NCI-H1105 (cell line): ENCODE results near the gene CACNA2D4.

Experiments
- DNase-seq: peaks from one replicate; lab custom pipeline; 2025; lab: John Stamatoyannopoulos, UW

CACNA2D4 gene

GRCh38 chr12:1888923-1889322 lies 29.5 kb downstream of the CACNA2D4 start:
- DNase-seq: no peak

GRCh38 chr12:1886396-1887008 lies 31.9 kb downstream of the CACNA2D4 start:
- no peak for DNase-seq

- no peak for DNase-seq
These were observed 32.7 kb downstream of the CACNA2D4 start for GRCh38 chr12:1885599-1886245.

GRCh38 chr12:1885082-1885596 lies 33.3 kb downstream of the CACNA2D4 start:
- no peak for DNase-seq

GRCh38 chr12:1884651-1885050 lies 33.8 kb downstream of the CACNA2D4 start:
- no peak for DNase-seq

- no peak for DNase-seq
These were observed 34.9 kb downstream of the CACNA2D4 start for GRCh38 chr12:1883513-1883912.

- DNase-seq: no peak
These were observed 35.5 kb downstream of the CACNA2D4 start for GRCh38 chr12:1882850-1883470.

- DNase-seq: no peak
These were observed 36.0 kb downstream of the CACNA2D4 start for GRCh38 chr12:1882405-1882804.

- no peak for DNase-seq
These were observed 36.5 kb downstream of the CACNA2D4 start for GRCh38 chr12:1881936-1882335.

GRCh38 chr12:1881301-1881700 lies 37.2 kb downstream of the CACNA2D4 start:
- DNase-seq: no peak

- DNase-seq: no peak
These were observed 37.6 kb downstream of the CACNA2D4 start for GRCh38 chr12:1880876-1881275.

GRCh38 chr12:1880153-1880845 lies 38.2 kb downstream of the CACNA2D4 start:
- no peak for DNase-seq

- no peak for DNase-seq
These were observed 38.8 kb downstream of the CACNA2D4 start for GRCh38 chr12:1879633-1880032.

- no peak for DNase-seq
These were observed 39.8 kb downstream of the CACNA2D4 start for GRCh38 chr12:1878695-1879094.

- no peak for DNase-seq
These were observed 40.2 kb downstream of the CACNA2D4 start for GRCh38 chr12:1878214-1878613.

- no peak for DNase-seq
These were observed 41.1 kb downstream of the CACNA2D4 start for GRCh38 chr12:1877169-1877878.

GRCh38 chr12:1876086-1876485 lies 42.4 kb downstream of the CACNA2D4 start:
- no peak for DNase-seq

- DNase-seq: no peak
These were observed 42.8 kb downstream of the CACNA2D4 start for GRCh38 chr12:1875608-1876007.

GRCh38 chr12:1873531-1874510 lies 44.6 kb downstream of the CACNA2D4 start:
- no peak for DNase-seq

- no peak for DNase-seq
These were observed 46.0 kb downstream of the CACNA2D4 start for GRCh38 chr12:1872448-1872847.

GRCh38 chr12:1872001-1872400 lies 46.5 kb downstream of the CACNA2D4 start:
- no peak for DNase-seq
